Measurements from ENCODE around the gene TASL.

DNA sequence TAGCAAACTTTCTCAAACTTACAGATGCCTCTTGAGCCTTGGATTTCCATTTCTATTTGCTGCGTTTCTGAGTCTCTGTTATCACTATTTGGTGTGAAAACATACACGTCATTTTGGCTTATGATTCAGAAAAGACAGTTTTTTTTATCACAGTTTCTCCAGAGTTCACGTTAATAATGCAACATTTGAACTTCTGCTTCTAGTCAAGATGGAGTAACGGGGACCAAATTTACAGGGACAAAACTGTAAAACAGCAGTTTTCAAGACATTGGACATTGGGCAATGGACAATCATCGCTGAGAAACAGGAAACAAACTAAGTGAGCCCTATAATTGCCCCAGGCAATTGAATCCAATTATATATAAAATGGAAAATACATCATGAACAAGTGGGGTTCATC, 36.2 kb upstream of the TASL start:
- TF ChIP-seq, protein P1, sequence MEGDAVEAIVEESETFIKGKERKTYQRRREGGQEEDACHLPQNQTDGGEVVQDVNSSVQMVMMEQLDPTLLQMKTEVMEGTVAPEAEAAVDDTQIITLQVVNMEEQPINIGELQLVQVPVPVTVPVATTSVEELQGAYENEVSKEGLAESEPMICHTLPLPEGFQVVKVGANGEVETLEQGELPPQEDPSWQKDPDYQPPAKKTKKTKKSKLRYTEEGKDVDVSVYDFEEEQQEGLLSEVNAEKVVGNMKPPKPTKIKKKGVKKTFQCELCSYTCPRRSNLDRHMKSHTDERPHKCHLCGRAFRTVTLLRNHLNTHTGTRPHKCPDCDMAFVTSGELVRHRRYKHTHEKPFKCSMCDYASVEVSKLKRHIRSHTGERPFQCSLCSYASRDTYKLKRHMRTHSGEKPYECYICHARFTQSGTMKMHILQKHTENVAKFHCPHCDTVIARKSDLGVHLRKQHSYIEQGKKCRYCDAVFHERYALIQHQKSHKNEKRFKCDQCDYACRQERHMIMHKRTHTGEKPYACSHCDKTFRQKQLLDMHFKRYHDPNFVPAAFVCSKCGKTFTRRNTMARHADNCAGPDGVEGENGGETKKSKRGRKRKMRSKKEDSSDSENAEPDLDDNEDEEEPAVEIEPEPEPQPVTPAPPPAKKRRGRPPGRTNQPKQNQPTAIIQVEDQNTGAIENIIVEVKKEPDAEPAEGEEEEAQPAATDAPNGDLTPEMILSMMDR (conservative IDR thresholded peaks at IDR 0.05), result no peak
- no peak for TF ChIP-seq EZH2 (IDR thresholded peaks at IDR 0.05; ENCODE audit: low read depth)
